ENCODE measurements around the gene SDS.

The SDS gene

DNA sequence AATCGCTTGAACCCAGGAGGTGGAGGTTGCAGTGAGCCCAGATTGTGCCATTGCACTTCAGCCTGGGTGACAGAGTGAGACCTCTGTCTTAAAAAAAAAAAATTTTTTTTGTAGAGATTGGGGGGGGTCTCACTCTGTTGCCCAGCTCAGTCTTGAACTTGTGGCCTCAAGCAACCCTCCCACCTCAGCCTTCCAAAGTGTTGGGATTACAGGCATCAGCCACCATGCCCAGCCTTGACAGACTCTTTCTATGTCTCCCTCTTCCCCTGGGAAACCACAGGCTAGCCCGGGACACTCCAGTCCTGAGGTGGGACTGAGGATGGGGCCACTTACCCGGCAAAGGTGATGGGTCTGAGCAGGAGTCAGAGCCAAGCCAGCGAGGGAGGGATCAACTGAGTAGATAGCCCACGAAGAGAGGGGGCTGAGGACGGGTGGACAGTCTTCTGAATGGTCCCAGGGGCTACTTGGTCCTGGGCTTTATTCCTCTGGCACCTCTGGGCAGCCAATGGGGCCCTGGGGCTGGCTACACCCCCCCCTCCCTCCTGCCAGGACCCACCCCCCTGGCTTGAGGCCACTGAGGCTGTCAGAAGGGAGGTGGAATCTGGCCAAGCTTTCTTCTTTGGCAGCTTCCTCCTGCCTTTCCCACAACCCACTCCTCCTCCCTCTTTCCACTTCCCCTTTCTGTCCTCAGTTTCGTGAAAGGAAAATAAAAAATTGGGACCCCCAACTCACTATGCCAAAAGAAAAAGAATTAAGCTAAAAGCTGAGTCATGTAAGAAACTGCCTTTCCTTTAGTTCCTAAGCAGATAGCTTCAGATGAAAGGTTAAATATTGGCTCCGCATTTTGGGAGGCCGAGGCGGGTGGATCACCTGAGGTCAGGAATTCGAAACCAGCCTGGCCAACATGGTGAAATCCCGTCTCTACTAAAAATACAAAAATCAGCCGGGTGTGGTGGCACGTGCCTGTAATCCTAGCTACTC lies at the start of gene SDS:
SDS (minus strand) TSS at position 453 of the 981 bp plus-strand sequence. CDS start 4,179 bp downstream, outside the sequence.
- Mint-ChIP-seq H3K9me3 (peaks cover 3% of the 10 kb centered on the region), H3K4me1 (peaks cover 7% of the 10 kb centered on the region), H3K36me3 (no peaks in the 10 kb centered on the region), H3K27ac (no peak within 1 kb of the TSS), H3K27me3 (peaks cover 39% of the 10 kb centered on the region), H3K4me3 (no peak within 1 kb of the TSS)
- ATAC-seq, result no peak

- no peaks in the 10 kb centered on the region for H3K4me1 Mint-ChIP-seq
- H3K36me3 Mint-ChIP-seq, result no peaks in the 10 kb centered on the region
- no peak for ATAC-seq
- peaks cover 27% of the 10 kb centered on the region for H3K27me3 Mint-ChIP-seq
- no peak overlapping the region for H3K27ac Mint-ChIP-seq
- H3K9me3 Mint-ChIP-seq, result no peaks in the 10 kb centered on the region
- H3K4me3 Mint-ChIP-seq, result no peak overlapping the region
Observed at GRCh38 chr12:113453330-113453729, 49.6 kb upstream of the SDS start.

DNA sequence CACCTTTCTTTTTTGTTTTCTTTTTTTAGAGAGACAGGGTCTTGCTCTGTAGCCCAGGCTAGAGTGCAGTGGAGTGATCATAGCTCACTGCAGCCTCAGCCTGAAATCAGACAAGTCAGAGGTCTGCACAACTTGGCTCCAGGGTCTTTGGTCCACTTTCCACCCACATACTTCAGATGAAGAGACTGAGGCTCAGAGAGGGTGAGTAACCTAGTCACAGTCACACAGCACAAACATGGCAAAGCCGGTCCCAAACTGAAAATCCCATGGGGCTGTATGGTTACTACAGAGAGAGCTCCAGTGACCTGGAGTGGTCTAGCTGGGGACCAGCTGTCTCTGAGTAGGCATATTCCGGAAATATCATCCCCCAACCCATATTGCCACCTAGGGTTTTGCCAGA lies 48.8 kb upstream of the SDS start:
- H3K27me3 Mint-ChIP-seq, result peaks cover 30% of the 10 kb centered on the region
- H3K9me3 Mint-ChIP-seq, result peaks cover 3% of the 10 kb centered on the region
- ATAC-seq, result no peak
- H3K27ac Mint-ChIP-seq, result no peak overlapping the region
- no peaks in the 10 kb centered on the region for H3K36me3 Mint-ChIP-seq
- H3K4me1 Mint-ChIP-seq, result no peaks in the 10 kb centered on the region
- no peak overlapping the region for H3K4me3 Mint-ChIP-seq

GRCh38 chr12:113449839-113450238 lies 46.2 kb upstream of the SDS start:
- H3K4me3 Mint-ChIP-seq, result no peak overlapping the region
- no peak for ATAC-seq
- peaks cover 9% of the 10 kb centered on the region for H3K9me3 Mint-ChIP-seq
- no peaks in the 10 kb centered on the region for H3K36me3 Mint-ChIP-seq
- no peak overlapping the region for H3K27ac Mint-ChIP-seq
- H3K27me3 Mint-ChIP-seq, result peaks cover 43% of the 10 kb centered on the region
- H3K4me1 Mint-ChIP-seq, result no peaks in the 10 kb centered on the region

GRCh38 chr12:113449299-113449698 lies 45.6 kb upstream of the SDS start:
- ATAC-seq, result no peak
- no peaks in the 10 kb centered on the region for H3K4me1 Mint-ChIP-seq
- no peaks in the 10 kb centered on the region for H3K36me3 Mint-ChIP-seq
- H3K4me3 Mint-ChIP-seq, result no peak overlapping the region
- peaks cover 9% of the 10 kb centered on the region for H3K9me3 Mint-ChIP-seq
- peaks cover 43% of the 10 kb centered on the region for H3K27me3 Mint-ChIP-seq
- H3K27ac Mint-ChIP-seq, result no peak overlapping the region

DNA sequence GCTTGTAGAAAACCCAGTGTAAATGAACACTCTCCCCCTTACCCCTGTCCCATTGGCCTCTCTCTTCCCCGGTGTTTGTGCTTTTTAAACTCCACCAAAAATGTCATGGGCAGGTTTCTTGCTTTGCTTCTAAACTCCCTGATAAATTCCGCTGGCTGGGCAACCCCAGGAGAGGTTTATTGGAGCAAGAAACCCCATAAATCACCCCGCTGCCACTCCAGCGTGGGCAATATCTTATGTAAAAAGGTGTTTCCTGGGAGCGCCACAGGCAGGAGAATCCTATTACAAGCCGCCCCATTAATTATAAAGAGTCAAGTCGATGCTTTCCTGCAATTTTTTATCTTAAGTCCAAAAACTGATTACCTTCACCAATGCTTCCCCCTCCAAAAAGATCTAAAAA lies 45.2 kb upstream of the SDS start:
- peaks cover 43% of the 10 kb centered on the region for H3K27me3 Mint-ChIP-seq
- no peak overlapping the region for H3K27ac Mint-ChIP-seq
- H3K9me3 Mint-ChIP-seq, result peaks cover 9% of the 10 kb centered on the region

DNA sequence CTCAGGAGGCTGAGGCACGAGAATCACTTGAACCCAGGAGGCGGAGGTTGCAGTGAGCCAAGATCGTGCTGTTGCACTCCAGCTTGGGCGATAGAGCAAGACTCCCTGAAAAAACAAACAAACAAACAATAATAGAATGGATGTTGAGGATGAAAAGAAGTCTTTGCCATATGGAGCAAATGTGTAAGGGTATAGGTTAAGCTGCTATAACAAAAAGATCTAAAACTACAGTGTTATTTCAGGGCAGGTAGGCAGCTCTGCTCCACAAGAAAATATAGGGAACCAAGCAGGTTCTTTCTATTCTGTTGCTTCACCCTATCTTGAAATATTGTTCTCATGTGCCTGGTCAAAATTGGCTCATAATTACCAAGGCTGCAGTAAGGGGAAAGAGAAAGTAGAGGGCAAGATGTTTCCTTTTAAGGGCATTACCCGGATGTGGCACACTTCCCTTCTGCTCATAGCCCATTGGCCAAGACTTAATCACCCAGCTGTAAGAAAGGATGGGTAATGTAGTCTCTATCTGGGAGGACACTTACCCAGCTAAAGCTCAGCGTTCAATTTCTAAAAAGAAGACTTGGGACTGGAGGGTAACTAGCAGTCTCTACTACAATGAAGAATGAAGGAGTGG lies 42.0 kb upstream of the SDS start:
- no peaks in the 10 kb centered on the region for H3K36me3 Mint-ChIP-seq
- H3K9me3 Mint-ChIP-seq, result peaks cover 9% of the 10 kb centered on the region
- no peak overlapping the region for H3K4me3 Mint-ChIP-seq
- no peak overlapping the region for H3K27ac Mint-ChIP-seq
- peaks cover 43% of the 10 kb centered on the region for H3K27me3 Mint-ChIP-seq
- no peaks in the 10 kb centered on the region for H3K4me1 Mint-ChIP-seq
- ATAC-seq, result no peak

More for the DNA sequence above, 45.2 kb upstream of the SDS start:
- Mint-ChIP-seq H3K4me1 (no peaks in the 10 kb centered on the region), H3K4me3 (no peak overlapping the region), H3K36me3 (no peaks in the 10 kb centered on the region)
- no peak for ATAC-seq

DNA sequence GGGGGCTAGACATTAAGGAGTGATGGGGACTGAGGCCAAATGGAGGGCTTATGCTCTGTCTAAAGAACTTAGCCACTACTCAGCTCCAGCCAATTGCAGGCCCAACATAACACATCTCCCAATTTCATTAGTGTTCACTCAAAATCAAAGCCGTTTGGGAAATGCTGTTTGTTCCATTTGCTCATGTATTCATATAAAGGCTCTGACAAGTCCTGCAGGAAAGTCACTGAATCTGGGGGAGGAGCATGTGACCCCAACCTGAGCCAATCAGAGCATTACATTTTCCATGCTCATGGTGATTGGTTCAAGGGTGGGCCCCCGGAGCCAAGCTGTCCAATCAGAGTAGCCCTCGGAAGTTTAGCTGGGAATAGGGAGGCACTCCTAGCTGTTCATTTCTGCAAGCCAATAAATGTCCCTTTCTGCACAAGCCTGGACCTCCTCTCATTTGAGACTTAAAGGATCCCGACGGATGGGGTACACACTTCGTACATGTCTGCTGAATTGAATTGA lies 39.4 kb upstream of the SDS start:
- Mint-ChIP-seq H3K4me1 (no peaks in the 10 kb centered on the region), H3K27me3 (peaks cover 31% of the 10 kb centered on the region), H3K36me3 (no peaks in the 10 kb centered on the region), H3K9me3 (peaks cover 9% of the 10 kb centered on the region), H3K27ac (no peak overlapping the region), H3K4me3 (no peak overlapping the region)
- no peak for ATAC-seq

DNA sequence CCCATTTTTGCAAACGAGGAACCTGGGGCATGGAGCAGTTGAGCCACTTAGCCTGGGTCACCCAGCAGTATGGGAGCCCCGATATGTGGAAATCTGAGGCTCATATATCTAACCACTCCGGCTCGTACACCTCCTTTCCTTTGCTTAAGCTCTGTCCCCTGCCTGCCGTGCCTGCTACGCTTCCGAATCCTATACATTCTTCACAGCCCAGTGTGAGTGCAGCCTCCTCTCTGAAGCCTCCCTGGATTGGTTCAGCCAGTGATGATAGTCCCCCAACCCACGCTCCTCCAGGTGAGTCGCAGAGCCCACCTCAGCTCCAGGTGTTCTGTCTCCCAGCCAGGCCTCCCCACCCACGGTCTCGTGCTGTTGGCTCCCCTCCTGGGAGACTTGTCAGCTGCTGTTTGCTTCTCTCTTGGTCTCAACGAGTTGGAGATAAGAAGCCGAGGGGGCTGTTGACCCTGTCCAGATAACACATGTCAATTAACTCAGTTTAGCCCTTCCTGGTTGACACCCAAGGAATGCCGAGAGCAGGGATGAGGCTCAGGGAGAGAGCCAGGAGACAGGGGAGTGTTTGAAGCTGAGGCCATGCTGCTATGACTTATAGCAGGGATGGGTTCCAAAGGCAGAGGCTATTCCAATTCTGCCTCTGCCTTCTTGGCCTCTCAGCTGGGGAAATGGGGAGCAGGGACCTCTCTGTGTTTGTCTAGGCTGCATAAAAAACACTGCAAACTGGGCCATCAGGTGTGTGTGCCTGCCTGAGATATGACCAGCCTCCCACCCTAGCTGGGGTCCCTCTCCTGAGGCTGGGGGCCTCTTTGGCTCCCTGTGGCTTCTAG lies 37.5 kb upstream of the SDS start:
- no peak overlapping the region for H3K27ac Mint-ChIP-seq
- peaks cover 5% of the 10 kb centered on the region for H3K9me3 Mint-ChIP-seq
- H3K4me3 Mint-ChIP-seq, result no peak overlapping the region
- ATAC-seq, result no peak
- H3K4me1 Mint-ChIP-seq, result no peaks in the 10 kb centered on the region
- no peaks in the 10 kb centered on the region for H3K36me3 Mint-ChIP-seq
- peaks cover 14% of the 10 kb centered on the region for H3K27me3 Mint-ChIP-seq

GRCh38 chr12:113440336-113440735 lies 36.6 kb upstream of the SDS start:
- Mint-ChIP-seq H3K4me1 (no peaks in the 10 kb centered on the region), H3K9me3 (peaks cover under 1% of the 10 kb centered on the region), H3K4me3 (no peak overlapping the region), H3K27ac (no peak overlapping the region), H3K36me3 (no peaks in the 10 kb centered on the region), H3K27me3 (peaks cover 5% of the 10 kb centered on the region)
- ATAC-seq, result no peak

GRCh38 chr12:113439606-113440030 lies 35.9 kb upstream of the SDS start:
- Mint-ChIP-seq H3K27me3 (no peaks in the 10 kb centered on the region), H3K36me3 (no peaks in the 10 kb centered on the region), H3K4me3 (no peak overlapping the region), H3K9me3 (no peaks in the 10 kb centered on the region), H3K4me1 (no peaks in the 10 kb centered on the region), H3K27ac (no peak overlapping the region)
- no peak for ATAC-seq

DNA sequence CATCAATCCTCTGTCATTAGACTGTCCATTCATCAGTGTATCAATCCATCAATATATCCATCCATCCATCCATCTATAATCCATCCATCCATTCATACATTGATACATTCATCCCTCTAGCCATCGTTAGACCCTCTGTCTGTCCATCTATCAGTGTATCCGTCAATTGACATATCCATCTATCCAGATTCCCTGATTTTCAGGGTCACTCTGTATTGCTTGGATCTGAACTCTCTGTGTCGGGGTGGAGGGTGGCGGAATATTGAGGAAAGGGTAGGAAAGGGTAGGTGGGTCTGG lies 35.6 kb upstream of the SDS start:
- Mint-ChIP-seq H3K4me3 (no peak overlapping the region), H3K36me3 (no peaks in the 10 kb centered on the region), H3K27me3 (no peaks in the 10 kb centered on the region), H3K9me3 (no peaks in the 10 kb centered on the region), H3K27ac (no peak overlapping the region), H3K4me1 (no peaks in the 10 kb centered on the region)
- ATAC-seq, result no peak

DNA sequence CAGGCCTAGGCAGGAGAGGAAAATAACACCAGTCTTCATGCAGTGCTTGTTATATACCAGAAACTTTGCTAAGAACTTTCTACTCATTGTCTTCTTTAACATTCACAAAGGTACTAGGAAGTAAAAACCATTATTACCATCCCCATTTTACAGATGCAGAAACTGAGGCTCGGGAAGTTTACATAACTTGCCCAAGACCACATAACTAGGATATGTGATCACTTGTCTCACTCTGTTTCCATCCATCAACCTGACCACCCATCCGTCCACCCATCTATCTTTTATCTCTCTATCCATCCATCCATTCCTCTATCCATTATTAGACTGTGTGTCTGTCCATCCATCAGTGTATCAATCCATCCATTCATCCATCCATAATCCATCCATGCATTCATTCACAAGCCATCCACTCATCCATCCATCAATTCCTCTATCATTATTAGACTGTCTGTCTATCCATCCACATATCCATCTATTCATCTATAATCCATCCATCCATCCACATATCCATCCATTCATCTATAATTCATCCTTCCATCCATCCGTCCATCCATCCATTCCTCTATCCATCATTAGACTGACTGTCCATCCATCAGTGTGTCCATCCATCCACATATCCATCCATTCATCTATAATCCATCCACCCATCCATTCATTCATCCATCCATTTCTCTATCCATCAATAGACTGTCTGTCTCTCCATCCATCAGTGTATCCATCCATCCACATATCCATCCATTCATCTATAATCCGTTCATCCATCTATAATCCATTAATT lies 35.0 kb upstream of the SDS start:
- Mint-ChIP-seq H3K27me3 (no peaks in the 10 kb centered on the region), H3K36me3 (no peaks in the 10 kb centered on the region), H3K4me1 (no peaks in the 10 kb centered on the region), H3K9me3 (no peaks in the 10 kb centered on the region), H3K4me3 (no peak overlapping the region), H3K27ac (no peak overlapping the region)
- no peak for ATAC-seq

- H3K27ac Mint-ChIP-seq, result no peak overlapping the region
- peaks cover 7% of the 10 kb centered on the region for H3K27me3 Mint-ChIP-seq
- no peaks in the 10 kb centered on the region for H3K9me3 Mint-ChIP-seq
- no peaks in the 10 kb centered on the region for H3K36me3 Mint-ChIP-seq
- no peaks in the 10 kb centered on the region for H3K4me1 Mint-ChIP-seq
- ATAC-seq, result no peak
- no peak overlapping the region for H3K4me3 Mint-ChIP-seq
Observed at GRCh38 chr12:113437729-113438100, 34.0 kb upstream of the SDS start.

Measured in stimulated activated memory B cell treated with anti-CD40 and anti-IgM and Interleukin-4, amounts not matched to agents 10 μg/mL and 1 μg/mL and 100 μg/mL, for 72 hours (primary cell).